IMR-90 (cell line): ENCODE results near the gene CRYBG3. TPM values are rescaled to one million over a fixed set of nuclear protein-coding genes. Genes with fewer than 3 reads are reported as not detected.

Experiments
- ATAC-seq: fragments of 200-7000 bp; cut with Tn5 transposase; 2 replicates; pipeline ENCODE4 v1.9.1; 2020; ENCODE audit warnings: low read depth, mild to moderate bottlenecking, moderate library complexity
- BruUV-seq: library from RNA; stranded (reverse); fragments of 400-500 nt; replicated peaks from 2 replicates; lab custom pipeline; 2021; lab: Mats Ljungman, UMichigan
- CTCF ChIA-PET: fragments of 300-600 bp; formaldehyde crosslinking; extraction: SDS; loops from one replicate; lab custom pipeline; 2021; ENCODE audit warnings: antibody characterized with exemption; lab: Yijun Ruan, JAX
- POLR2A ChIA-PET: fragments of 300-600 bp; sonication (Branson Sonifier 250); formaldehyde crosslinking; loops from one replicate; lab custom pipeline; 2022; ENCODE audit warnings: antibody characterized with exemption; ENCODE audit not compliant: unreplicated experiment; lab: Charles Lee
- DNase-seq: peaks from one replicate; pipeline ENCODE4 v3.0.0; 2013
- H2AFZ ChIP-seq: replicated peaks from 2 replicates; pipeline ENCODE3; 2013; ENCODE audit warnings: low read length, mild to moderate bottlenecking; ENCODE audit not compliant: poor library complexity
- H2AK5ac ChIP-seq: 2 replicates; pipeline ENCODE4 v1.6.1; 2013; ENCODE audit warnings: low read depth, low read length, inconsistent platforms
- H2AK9ac ChIP-seq: replicated peaks from 2 replicates; pipeline ENCODE3; 2013; ENCODE audit warnings: mild to moderate bottlenecking, low read depth, low read length, moderate library complexity; ENCODE audit not compliant: poor library complexity
- H2BK120ac ChIP-seq: 2 replicates; pipeline ENCODE4 v1.6.1; 2013; ENCODE audit warnings: low read depth, low read length, inconsistent platforms
- H2BK15ac ChIP-seq: 3 replicates; pipeline ENCODE4 v1.6.1; 2013; ENCODE audit warnings: low read depth, low read length, inconsistent platforms
- H2BK20ac ChIP-seq: 2 replicates; pipeline ENCODE4 v1.6.1; 2013; ENCODE audit warnings: low read depth, mild to moderate bottlenecking, inconsistent platforms, low read length, moderate library complexity
- H2BK5ac ChIP-seq: 2 replicates; pipeline ENCODE4 v1.6.1; 2013; ENCODE audit warnings: mild to moderate bottlenecking, low read depth, low read length, inconsistent platforms; ENCODE audit not compliant: poor library complexity, severe bottlenecking
- H3K14ac ChIP-seq: replicated peaks from 2 replicates; pipeline ENCODE4 v1.6.1; 2013; ENCODE audit warnings: low read depth, low read length, inconsistent platforms
- H3K18ac ChIP-seq: 2 replicates; pipeline ENCODE4 v1.6.1; 2013; ENCODE audit warnings: low read depth, low read length, control low read depth
- H3K23ac ChIP-seq: 2 replicates; pipeline ENCODE4 v1.6.1; 2013; ENCODE audit warnings: low read depth, low read length, inconsistent platforms
- H3K27ac ChIP-seq: 2 replicates; pipeline ENCODE4 v1.5.1; 2013; ENCODE audit warnings: mild to moderate bottlenecking, control low read depth, low read length; ENCODE audit not compliant: insufficient read depth
- H3K27me3 ChIP-seq: 2 replicates; pipeline ENCODE4 v1.6.1; 2013; ENCODE audit warnings: low read length; ENCODE audit not compliant: control insufficient read depth, insufficient read depth
- H3K36me3 ChIP-seq: 2 replicates; pipeline ENCODE4 v1.6.1; 2013; ENCODE audit warnings: low read length, mixed read lengths; ENCODE audit not compliant: control insufficient read depth, insufficient read depth
- H3K4ac ChIP-seq: 2 replicates; pipeline ENCODE4 v1.6.1; 2013; ENCODE audit warnings: low read depth, low read length, inconsistent platforms
- H3K4me1 ChIP-seq: 2 replicates; pipeline ENCODE4 v1.6.1; 2013; ENCODE audit warnings: low read length, mixed read lengths; ENCODE audit not compliant: control insufficient read depth, insufficient read depth
- H3K4me2 ChIP-seq: 2 replicates; pipeline ENCODE4 v1.6.1; 2013; ENCODE audit warnings: low read depth, mild to moderate bottlenecking, control low read depth, low read length, moderate library complexity
- H3K4me3 ChIP-seq: 2 replicates; pipeline ENCODE4 v1.5.1; 2013; ENCODE audit warnings: low read depth, mild to moderate bottlenecking, control low read depth, low read length, moderate library complexity; ENCODE audit not compliant: insufficient read depth
- H3K56ac ChIP-seq: 2 replicates; pipeline ENCODE4 v1.6.1; 2013; ENCODE audit warnings: low read length, inconsistent platforms; ENCODE audit not compliant: insufficient read depth; ENCODE audit errors: extremely low read depth
- H3K79me1 ChIP-seq, 2 experiments: 2 replicates each; pipeline ENCODE4 v1.6.1; 2013; ENCODE audit warnings: low read length in 2 of 2, inconsistent platforms in 1 of 2, low read depth in 1 of 2
- H3K9ac ChIP-seq: 2 replicates; pipeline ENCODE4 v1.6.1; 2013; ENCODE audit warnings: low read depth, low read length, control low read depth
- H3K9me1 ChIP-seq: 2 replicates; pipeline ENCODE4 v1.6.1; 2013; ENCODE audit warnings: low read length, inconsistent platforms; ENCODE audit not compliant: insufficient read depth
- H3K9me3 ChIP-seq: 2 replicates; pipeline ENCODE4 v1.6.1; 2013; ENCODE audit warnings: low read length; ENCODE audit not compliant: control insufficient read depth, insufficient read depth
- H4K20me1 ChIP-seq: 2 replicates; pipeline ENCODE4 v1.6.1; 2013; ENCODE audit warnings: low read length, inconsistent platforms; ENCODE audit not compliant: insufficient read depth
- H4K5ac ChIP-seq: 2 replicates; pipeline ENCODE4 v1.6.1; 2013; ENCODE audit warnings: mild to moderate bottlenecking, low read depth, low read length, control low read depth
- H4K8ac ChIP-seq, 2 experiments: 2 replicates each; pipeline ENCODE4 v1.6.1; 2013; ENCODE audit warnings: low read depth in 2 of 2, low read length in 2 of 2, control low read depth in 1 of 2, inconsistent platforms in 1 of 2
- H4K91ac ChIP-seq: 2 replicates; pipeline ENCODE4 v1.6.1; 2013; ENCODE audit warnings: low read depth, low read length, inconsistent platforms; ENCODE audit not compliant: insufficient read depth
- BHLHE40 ChIP-seq: fragments of 150-350 bp; IDR thresholded peaks from 2 replicates; pipeline ENCODE4 v1.6.1; 2016; ENCODE audit warnings: mild to moderate bottlenecking, low read depth, low read length
- CEBPB ChIP-seq: IDR thresholded peaks from 2 replicates; pipeline ENCODE4 v1.6.1; 2012; ENCODE audit warnings: low read depth, low read length, improper control_type of control experiment
- CHD1 ChIP-seq: IDR thresholded peaks from 2 replicates; pipeline ENCODE4 v1.6.1; 2012; ENCODE audit warnings: low read depth, low read length, improper control_type of control experiment
- CTCF ChIP-seq: conservative IDR thresholded peaks from 2 replicates; pipeline ENCODE4 v1.5.1; 2012; ENCODE audit warnings: mild to moderate bottlenecking, low read depth, low read length, improper control_type of control experiment
- ELK1 ChIP-seq: fragments of 150-350 bp; IDR thresholded peaks from 2 replicates; pipeline ENCODE4 v1.6.1; 2016; ENCODE audit warnings: low read depth, mild to moderate bottlenecking, low read length, moderate library complexity, borderline replicate concordance
- FOS ChIP-seq: fragments of 150-350 bp; IDR thresholded peaks from 2 replicates; pipeline ENCODE4 v1.6.1; 2016; ENCODE audit warnings: low read depth, low read length
- MAFK ChIP-seq: IDR thresholded peaks from 2 replicates; pipeline ENCODE4 v1.6.1; 2012; ENCODE audit warnings: low read depth, low read length, improper control_type of control experiment
- MAZ ChIP-seq: IDR thresholded peaks from 2 replicates; pipeline ENCODE4 v1.6.1; 2012; ENCODE audit warnings: low read depth, mild to moderate bottlenecking, low read length, improper control_type of control experiment, moderate library complexity, borderline replicate concordance
- MXI1 ChIP-seq: IDR thresholded peaks from 2 replicates; pipeline ENCODE4 v1.6.1; 2012; ENCODE audit warnings: low read depth, mild to moderate bottlenecking, low read length, moderate library complexity, borderline replicate concordance
- NFE2L2 ChIP-seq: fragments of 150-350 bp; IDR thresholded peaks from 2 replicates; pipeline ENCODE4 v1.6.1; 2016; ENCODE audit warnings: low read depth, mild to moderate bottlenecking, low read length
- POLR2A ChIP-seq: IDR thresholded peaks from 2 replicates; pipeline ENCODE4 v1.6.1; 2012; ENCODE audit warnings: mild to moderate bottlenecking, low read depth, low read length
- RAD21 ChIP-seq: IDR thresholded peaks from 2 replicates; pipeline ENCODE4 v1.6.1; 2012; ENCODE audit warnings: low read length, improper control_type of control experiment
- RCOR1 ChIP-seq: IDR thresholded peaks from 2 replicates; pipeline ENCODE4 v1.6.1; 2012; ENCODE audit warnings: mild to moderate bottlenecking, low read length, improper control_type of control experiment; ENCODE audit not compliant: insufficient replicate concordance
- RFX5 ChIP-seq: IDR thresholded peaks from 2 replicates; pipeline ENCODE4 v1.8.0; 2012; ENCODE audit warnings: low read depth, mild to moderate bottlenecking, low read length, moderate library complexity
- SMC3 ChIP-seq: fragments of 150-350 bp; IDR thresholded peaks from 2 replicates; pipeline ENCODE4 v1.6.1; 2016; ENCODE audit warnings: low read depth, mild to moderate bottlenecking, antibody characterized with exemption, low read length, moderate library complexity
- USF2 ChIP-seq: fragments of 150-350 bp; IDR thresholded peaks from 2 replicates; pipeline ENCODE4 v1.6.1; 2017; ENCODE audit warnings: mild to moderate bottlenecking, antibody characterized with exemption, low read length, low read depth
- WGBS, 2 experiments: methylation state at CpG; one replicate each; pipeline versions ENCODE4 v1.1.5 to v1.1.7; 2013; ENCODE audit warnings: missing lambda C conversion rate in 2 of 2; ENCODE audit not compliant: insufficient read length in 1 of 2; ENCODE audit errors: extremely low coverage in 2 of 2; 5-methylcytosine and 5-hydroxymethylcytosine counted together
- dilution Hi-C: fragments of 300-500 bp; cut with HindIII; formaldehyde crosslinking; loops from one replicate; pipeline ENCODE4 v1.14.3; 2018; ENCODE audit warnings: low sequenced_read_pairs; ENCODE audit not compliant: unreplicated experiment
- in situ Hi-C: fragments of 300-500 bp; cut with MboI; formaldehyde crosslinking; loops from 3 replicates; pipeline ENCODE4 v1.14.3; 2019; ENCODE audit warnings: low sequenced_read_pairs, inconsistent platforms, mixed read lengths
- intact Hi-C: fragments of 100-400 bp; cut with micrococcal nuclease; formaldehyde crosslinking; loops from 2 replicates; pipeline ENCODE4 v1.10.0; 2022
- polyA plus RNA-seq, 3 experiments: library from polyadenylated mRNA; depleted of rRNA; stranded (reverse); fragments of >200 nt; gene quantifications; 2 replicates each; pipeline ENCODE4 v1.2.3, GENCODE V29; 2012; ENCODE audit warnings: low replicate concordance in 1 of 3
- total RNA-seq: library from RNA; depleted of rRNA; stranded (reverse); fragments of >200 nt; gene quantifications from 2 replicates; pipeline ENCODE4 v1.2.3, GENCODE V29; 2012

Gene CRYBG3
- total and polyA plus RNA-seq, 2 of the 4 experiments (the other 2 are of a cell fraction) = 4.9 to 26.2 TPM

GRCh38 chr3:97841304-97841703, 19.5 kb downstream of the CRYBG3 start:
- Histone ChIP-seq H2AFZ (no peak overlapping the region), H3K56ac (no peak overlapping the region), H3K36me3 (no peaks in the 10 kb centered on the region), H3K9me1 (0 out of 2 replicates have a peak, but pooled peaks cover 5% of the 10 kb centered on the region), H2AK5ac (no peak overlapping the region), H4K8ac (no peak overlapping the region), H3K4ac (no peak overlapping the region), H4K20me1 (peaks cover 3% of the 10 kb centered on the region; the same call in 1 of the 2 replicates), H4K5ac (no peak overlapping the region), H3K23ac (no peak overlapping the region), H3K14ac (no peak overlapping the region), H2BK5ac (no peak overlapping the region), H2BK20ac (no peak overlapping the region), H2BK120ac (no peak overlapping the region), H3K79me1 (peaks cover 20 to 24% of the 10 kb centered on the region in 2 experiments), H3K9ac (no peak overlapping the region), H3K27ac (no peak overlapping the region), H3K9me3 (no peaks in the 10 kb centered on the region), H3K4me2 (no peak overlapping the region), H3K4me3 (no peak overlapping the region), H2BK15ac (no peak overlapping the region), H3K18ac (no peak overlapping the region), H4K91ac (no peak overlapping the region), H3K4me1 (0 out of 2 replicates have a peak, but pooled peaks cover 2% of the 10 kb centered on the region), H2AK9ac (no peak overlapping the region), H3K27me3 (no peaks in the 10 kb centered on the region)
- intact Hi-C loops = no loop called here
- 97% methylated on average over 3 of the region's 8 CpGs; no CpG with 5 or more reads in 1 of the 2 experiments for WGBS, 2 experiments
- in situ Hi-C loops = no loop called here
- no peak for TF ChIP-seq POLR2A
- no peak for TF ChIP-seq NFE2L2
- no peak for TF ChIP-seq CEBPB
- no peak for TF ChIP-seq BHLHE40
- TF ChIP-seq SMC3 = no peak
- TF ChIP-seq CTCF = no peak
- no peak for TF ChIP-seq MAZ
- TF ChIP-seq USF2 = no peak
- no peak for TF ChIP-seq MXI1
- no peak for TF ChIP-seq CHD1
- no peak for TF ChIP-seq FOS
- TF ChIP-seq RAD21 = no peak
- no peak for TF ChIP-seq RCOR1
- TF ChIP-seq MAFK = no peak
- no peak for TF ChIP-seq RFX5
- TF ChIP-seq ELK1 = no peak
- CTCF ChIA-PET = no interaction called here
- dilution Hi-C loops = no loop called here
- ATAC-seq (no peak), DNase-seq (no peak)
- POLR2A ChIA-PET = no interaction called here
- BruUV-seq = no TSS peak
